SK-N-MC (cell line): ENCODE measurements around the gene LRFN2.

Source experiments
- EZH2 ChIP-seq: fragments of 200-600 bp; sonication (generic); IDR thresholded peaks from one replicate; pipeline ENCODE4 v1.6.1; 2017; ENCODE audit warnings: antibody characterized with exemption
- FOXP2 ChIP-seq: optimal IDR thresholded peaks from 2 replicates; pipeline ENCODE3; 2011; ENCODE audit warnings: mild to moderate bottlenecking, moderate library complexity; ENCODE audit not compliant: insufficient read depth; ENCODE audit errors: extremely low read length, control extremely low read depth
- POLR2AphosphoS5 ChIP-seq: IDR thresholded peaks from 2 replicates; pipeline ENCODE4 v1.6.1; 2012; ENCODE audit warnings: mild to moderate bottlenecking, low read depth, low read length, borderline replicate concordance

- TF ChIP-seq EZH2 (no peak), FOXP2 (no peak), POLR2AphosphoS5 (no peak)
Observed at GRCh38 chr6:40442591-40442990, 144.6 kb downstream of the LRFN2 start.
